ENCODE data around the gene IQSEC1. TPM values are rescaled to one million over a fixed set of nuclear protein-coding genes. Genes with fewer than 3 reads are reported as not detected.
A peak's percentile ranks its signal among the peaks of the same experiment; 100 is the strongest.

The IQSEC1 gene
- total and polyA plus RNA-seq, 9 of the 15 experiments (the other 6 are each of a cell fraction or from before 2014, with no cell fraction given), result 0.56 to 39.0 (median 6.8) TPM

DNA sequence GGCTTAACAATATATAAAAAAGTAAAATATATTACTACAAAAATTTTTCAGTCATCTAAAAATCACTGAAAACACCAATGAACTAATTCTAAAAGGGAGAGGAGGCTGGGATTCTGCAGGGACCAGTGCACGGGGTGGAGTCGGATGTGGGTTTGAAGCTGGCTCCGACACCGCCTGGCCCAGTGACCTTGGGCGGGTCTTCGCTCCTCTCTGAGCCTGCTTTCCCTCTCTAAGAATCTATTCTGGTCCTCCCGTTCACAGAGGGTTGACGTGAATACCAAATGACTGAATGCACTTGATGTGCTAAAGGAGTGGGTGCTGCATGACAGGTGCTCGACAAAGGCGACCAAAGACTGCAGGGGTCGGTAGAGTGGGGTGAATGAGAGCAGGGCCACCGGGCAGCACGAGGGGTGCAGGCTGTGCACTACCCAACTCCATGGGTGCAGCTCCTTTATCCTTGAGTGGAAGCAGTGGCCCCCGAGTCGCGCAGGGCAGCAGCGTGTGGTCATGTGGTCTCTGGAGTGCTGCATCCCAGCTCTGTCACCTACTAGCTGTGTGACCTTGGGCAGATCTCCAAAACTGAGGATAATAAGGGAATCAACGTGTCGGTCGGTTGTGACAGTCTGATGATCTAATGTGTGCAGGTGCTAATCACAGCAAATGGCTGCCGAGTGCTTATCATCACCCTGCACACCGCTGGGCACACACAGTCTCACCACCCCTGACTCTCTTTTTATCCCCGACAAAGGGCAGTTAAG, 8.6 kb upstream of the IQSEC1 start (continued):
- TF ChIP-seq SOX6 (IDR thresholded peaks at IDR 0.05) (peak; percentile 42; the same call in 1 of the 2 replicates), POLR2AphosphoS5 (IDR thresholded peaks at IDR 0.05; ENCODE audit: control insufficient read depth, insufficient read depth, low read depth, low read length) (no peak; the same call in 1 of the 2 replicates), BDP1 (IDR thresholded peaks at IDR 0.05; ENCODE audit: insufficient read depth, insufficient read length) (no peak), CHD7 (IDR thresholded peaks at IDR 0.05; ENCODE audit: low read depth, low read length) (no peak), ESRRA (IDR thresholded peaks at IDR 0.05; ENCODE audit: borderline replicate concordance, low read depth) (peak; percentile 94), NR4A1 (CRISPR knock-in tag; IDR thresholded peaks at IDR 0.05) (no peak), NR4A1 (tag; IDR thresholded peaks at IDR 0.05) (no peak), GTF2F1 (IDR thresholded peaks at IDR 0.05; ENCODE audit: low read depth, low read length) (no peak), THRAP3 (IDR thresholded peaks at IDR 0.05; ENCODE audit: borderline replicate concordance) (no peak), FOXP1 (CRISPR knock-in tag; IDR thresholded peaks at IDR 0.05) (no peak), ZNF717 (CRISPR knock-in tag; IDR thresholded peaks at IDR 0.05) (no peak), ZNF184 (CRISPR knock-in tag; IDR thresholded peaks at IDR 0.05) (no peak), LARP7 (IDR thresholded peaks at IDR 0.05) (no peak)
- TF ChIP-seq, protein P1, sequence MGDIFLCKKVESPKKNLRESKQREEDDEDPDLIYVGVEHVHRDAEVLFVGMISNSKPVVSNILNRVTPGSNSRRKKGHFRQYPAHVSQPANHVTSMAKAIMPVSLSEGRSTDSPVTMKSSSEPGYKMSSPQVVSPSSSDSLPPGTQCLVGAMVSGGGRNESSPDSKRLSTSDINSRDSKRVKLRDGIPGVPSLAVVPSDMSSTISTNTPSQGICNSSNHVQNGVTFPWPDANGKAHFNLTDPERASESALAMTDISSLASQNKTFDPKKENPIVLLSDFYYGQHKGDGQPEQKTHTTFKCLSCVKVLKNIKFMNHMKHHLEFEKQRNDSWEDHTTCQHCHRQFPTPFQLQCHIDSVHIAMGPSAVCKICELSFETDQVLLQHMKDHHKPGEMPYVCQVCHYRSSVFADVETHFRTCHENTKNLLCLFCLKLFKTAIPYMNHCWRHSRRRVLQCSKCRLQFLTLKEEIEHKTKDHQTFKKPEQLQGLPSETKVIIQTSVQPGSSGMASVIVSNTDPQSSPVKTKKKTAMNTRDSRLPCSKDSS (IDR thresholded peaks at IDR 0.05; ENCODE audit: low read depth, partially characterized antibody), result no peak
